Stimulated activated naive CD4-positive, alpha-beta T cell (primary cell): ENCODE measurements around the gene UBE2G2.

ENCODE experiments used
- DNase-seq, 6 experiments: peaks; one replicate each; lab custom pipeline; 2025; lab: John Stamatoyannopoulos, UW

Gene UBE2G2

GRCh38 chr21:44801468-44802395 lies at the start of gene UBE2G2:
Gene UBE2G2, minus strand, starts transcription at chr21:44801820. Its CDS starts 72 bp downstream, at chr21:44801748.
- peak; percentile 67 to 88 (median 82) for DNase-seq

GRCh38 chr21:44850905-44851657 lies 49.5 kb upstream of the UBE2G2 start:
- DNase-seq, result peak in 1 of 6 experiments; percentile 39

GRCh38 chr21:44850208-44850800 lies 48.7 kb upstream of the UBE2G2 start:
- DNase-seq, result no peak

- DNase-seq, result no peak
Observed at GRCh38 chr21:44849616-44850130, 48.1 kb upstream of the UBE2G2 start.

GRCh38 chr21:44848821-44849521 lies 47.4 kb upstream of the UBE2G2 start:
- DNase-seq, result no peak

GRCh38 chr21:44847261-44848056 lies 45.8 kb upstream of the UBE2G2 start:
- no peak for DNase-seq

GRCh38 chr21:44846485-44847260 lies 45.1 kb upstream of the UBE2G2 start:
- DNase-seq, result peak; percentile 29 to 57 (median 34)

- no peak for DNase-seq
Observed at GRCh38 chr21:44846224-44846484, 44.5 kb upstream of the UBE2G2 start.

- DNase-seq, result peak; percentile 25 to 61 (median 42)
Observed at GRCh38 chr21:44845418-44846223, 44.0 kb upstream of the UBE2G2 start.

- DNase-seq, result no peak
Observed at GRCh38 chr21:44844256-44844655, 42.6 kb upstream of the UBE2G2 start.

- no peak for DNase-seq
Observed at GRCh38 chr21:44842721-44843445, 41.3 kb upstream of the UBE2G2 start.

- no peak for DNase-seq
Observed at GRCh38 chr21:44842087-44842486, 40.5 kb upstream of the UBE2G2 start.

GRCh38 chr21:44840771-44841170 lies 39.2 kb upstream of the UBE2G2 start:
- DNase-seq, result no peak

GRCh38 chr21:44838951-44839350 lies 37.3 kb upstream of the UBE2G2 start:
- no peak for DNase-seq

GRCh38 chr21:44838039-44838895 lies 36.6 kb upstream of the UBE2G2 start:
- DNase-seq, result no peak

- DNase-seq, result no peak
Observed at GRCh38 chr21:44837537-44837936, 35.9 kb upstream of the UBE2G2 start.

- no peak for DNase-seq
Observed at GRCh38 chr21:44836666-44837471, 35.2 kb upstream of the UBE2G2 start.
